A549 treated with DMSO at 1 μM for 4 hours (cell line): ENCODE measurements around the gene SCYGR6. TPM values are rescaled to one million over a fixed set of nuclear protein-coding genes. Genes with fewer than 3 reads are reported as not detected.

ENCODE experiments used
- total RNA-seq: library from RNA; stranded (reverse); fragments of 200-300 nt; extraction: Qiagen RNA extraction; gene quantifications from 5 replicates; pipeline ENCODE4 v1.2.3, GENCODE V29; 2022; ENCODE audit warnings: low read depth

Gene SCYGR6
- total RNA-seq, result not detected in 5 replicates

GRCh38 chr2:227724394-227725039, at the start of gene SCYGR6:
SCYGR6 (minus strand) TSS chr2:227724757; CDS start chr2:227724757, 0 bp downstream.

GRCh38 chr2:227745594-227745993, 21.0 kb upstream of the SCYGR6 start, which contains the start of gene SCYGR8:
SCYGR8 (plus strand) TSS chr2:227745894; CDS start chr2:227745894, 0 bp downstream.

GRCh38 chr2:227728035-227728434, 3.5 kb upstream of the SCYGR6 start, which contains the start of gene SCYGR7:
SCYGR7 (plus strand) TSS chr2:227728335; CDS start chr2:227728335, 0 bp downstream.

GRCh38 chr2:227717687-227718567, 6.6 kb downstream of the SCYGR6 start, which contains the start of gene SLC19A3:
SLC19A3 (minus strand) TSS chr2:227718028; CDS start chr2:227702318, 15,710 bp downstream.

Other genes starting within 250 kb of the SCYGR6 start
- gene SCYGR2, start 125.9 kb downstream of the SCYGR6 start, total RNA-seq, result not detected in 5 replicates
- not detected in 5 replicates for gene SCYGR3, start 109.9 kb downstream of the SCYGR6 start, total RNA-seq
- gene SCYGR4, start 107.3 kb downstream of the SCYGR6 start, total RNA-seq, result not detected in 5 replicates
- not detected in 5 replicates for gene SCYGR5, start 58.0 kb downstream of the SCYGR6 start, total RNA-seq
- 2.5 to 3.8 TPM (median 3.2 TPM) in 5 replicates for gene SLC19A3, start 6.7 kb downstream of the SCYGR6 start, total RNA-seq
- gene SCYGR7, start 3.6 kb upstream of the SCYGR6 start, total RNA-seq, result not detected in 5 replicates
- gene SCYGR8, start 21.1 kb upstream of the SCYGR6 start, total RNA-seq, result not detected in 5 replicates
- gene CCL20, start 89.1 kb upstream of the SCYGR6 start, total RNA-seq, result 2.3 to 7.2 TPM (median 3.2 TPM) in 5 replicates
- gene DAW1, start 146.9 kb upstream of the SCYGR6 start, total RNA-seq, result 1.6 to 2.7 TPM (median 1.7 TPM) in 5 replicates